SK-N-SH (cell line): ENCODE data around the gene HRCT1.

Experiments used
- CTCF ChIP-seq: fragments of 200-600 bp; sonication (generic); IDR thresholded peaks from 2 replicates; pipeline ENCODE4 v1.6.1; 2017; ENCODE audit warnings: antibody characterized with exemption, mild to moderate bottlenecking, moderate library complexity
- SIN3A ChIP-seq: IDR thresholded peaks from 2 replicates; pipeline ENCODE4 v1.6.1; 2012; ENCODE audit warnings: low read depth, mild to moderate bottlenecking, low read length, moderate library complexity, borderline replicate concordance

DNA sequence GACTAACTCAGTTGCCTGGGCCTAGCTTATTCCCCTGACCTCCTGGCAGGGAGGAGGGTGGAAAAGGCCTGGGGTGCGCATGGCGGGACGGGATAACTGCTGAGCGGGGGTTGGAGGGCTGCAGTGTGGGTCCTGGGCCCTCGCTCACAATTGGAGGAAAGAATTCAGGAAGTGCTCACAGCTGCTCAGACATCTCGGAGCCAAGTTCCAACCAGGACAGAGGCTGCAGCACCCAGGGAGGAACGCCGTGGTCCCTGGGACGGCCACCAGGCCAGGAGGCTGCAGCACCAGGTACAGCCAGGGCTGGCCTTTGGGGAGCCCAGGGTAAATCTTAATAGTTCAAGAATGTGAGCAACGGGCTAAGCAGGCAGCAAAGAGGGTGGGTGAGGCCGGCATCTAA, 3.3 kb downstream of the HRCT1 start, which contains the start of gene SPAAR:
- TF ChIP-seq SIN3A (no peak), CTCF (no peak)
